GM12874 (cell line): Measurements from ENCODE around the gene FLT4.

Experiments
- CTCF ChIP-seq: IDR thresholded peaks from 2 replicates; pipeline ENCODE4 v1.5.1; 2011; ENCODE audit warnings: low read depth, mild to moderate bottlenecking, control low read depth, low read length, moderate library complexity; ENCODE audit not compliant: insufficient read depth

FLT4 gene

DNA sequence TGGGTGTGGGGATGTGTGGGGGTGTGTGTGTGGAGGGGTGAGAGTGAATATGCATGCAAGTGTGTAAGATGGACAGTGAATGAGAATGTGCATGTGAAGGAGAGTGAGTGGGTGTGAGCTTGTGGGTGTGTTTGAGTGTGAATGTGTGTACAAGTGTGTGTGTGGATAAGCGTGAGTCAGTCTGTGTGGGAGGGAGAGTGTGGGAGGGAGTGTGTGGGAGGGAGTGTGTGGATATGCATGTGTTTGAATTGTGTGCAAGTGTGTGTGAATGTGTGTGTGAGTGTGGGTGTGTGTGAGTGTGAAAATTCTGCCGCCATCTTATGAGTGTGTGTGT, 54.4 kb downstream of the FLT4 start:
- no peak for TF ChIP-seq CTCF

DNA sequence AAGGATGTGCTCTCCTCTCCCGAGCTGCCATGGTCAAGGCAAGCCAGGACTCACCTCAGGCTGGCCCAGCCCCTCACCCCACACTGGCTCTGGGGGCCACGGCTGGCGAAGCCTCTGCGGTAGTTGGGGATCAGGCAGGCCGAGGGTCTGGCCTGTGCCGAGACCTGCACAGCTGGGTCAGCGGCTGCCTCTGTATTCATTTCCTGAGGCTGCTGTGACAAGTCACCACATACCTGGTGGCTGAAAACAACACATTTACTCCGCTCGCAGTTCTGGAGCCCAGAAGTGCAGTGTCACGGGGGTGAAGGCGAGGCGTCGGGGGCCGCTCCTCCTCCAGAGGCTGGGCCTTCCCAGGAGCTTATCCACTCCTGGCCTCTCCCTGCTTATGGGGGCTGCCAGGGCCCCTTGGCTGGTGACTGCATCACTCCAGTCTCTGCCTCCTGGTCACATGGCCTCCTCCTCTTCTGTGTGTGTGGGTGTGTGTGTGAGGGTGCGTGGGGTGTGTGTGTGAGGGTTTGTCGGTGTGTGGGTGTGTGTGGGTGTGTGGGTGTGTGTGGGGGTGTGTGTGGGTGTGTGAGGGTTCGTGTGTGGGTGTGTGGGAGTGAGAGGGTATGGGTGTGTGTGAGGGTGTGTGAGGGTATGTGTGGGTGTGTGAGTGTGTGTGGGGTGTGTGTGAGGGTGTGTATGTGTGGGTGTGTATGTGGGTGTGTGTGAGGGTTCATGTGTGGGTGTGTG, 54.9 kb downstream of the FLT4 start:
- TF ChIP-seq CTCF: no peak

DNA sequence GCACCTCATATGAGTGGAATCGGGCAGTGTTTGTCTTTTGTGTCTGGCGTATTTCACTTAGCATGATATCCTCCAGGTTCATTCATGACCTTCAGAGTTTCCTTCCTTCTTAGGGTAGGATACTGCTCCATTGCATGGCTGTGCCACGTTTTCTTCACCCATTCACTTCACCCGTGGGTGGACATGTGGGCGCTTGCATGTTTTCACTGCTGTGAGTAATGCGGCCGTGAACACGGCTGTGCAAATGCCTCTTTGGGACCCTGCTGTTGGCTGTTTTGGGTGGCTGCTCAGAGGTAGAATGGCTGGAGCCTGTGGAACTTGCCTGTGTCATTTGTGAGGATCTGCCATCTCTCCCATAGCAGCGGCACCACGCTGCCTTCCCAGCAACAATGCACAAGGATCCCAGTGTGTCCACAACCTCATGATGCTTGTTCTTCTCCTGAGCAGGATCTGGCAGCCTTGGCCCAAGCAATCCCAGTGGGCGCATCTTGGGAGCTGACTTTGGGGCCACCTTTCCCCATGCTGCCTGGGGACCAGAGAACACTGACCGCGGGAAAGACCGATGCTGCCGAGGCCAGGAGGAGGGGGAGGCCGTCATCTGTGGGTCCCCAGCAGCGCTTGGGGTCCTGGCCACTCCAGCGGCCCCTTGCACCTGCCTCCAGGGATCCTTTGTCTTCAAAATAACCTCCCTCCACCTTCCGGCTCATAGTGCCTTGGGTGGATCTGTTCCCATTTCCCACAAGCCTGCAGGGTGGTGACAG, 55.8 kb downstream of the FLT4 start:
- no peak for TF ChIP-seq CTCF

DNA sequence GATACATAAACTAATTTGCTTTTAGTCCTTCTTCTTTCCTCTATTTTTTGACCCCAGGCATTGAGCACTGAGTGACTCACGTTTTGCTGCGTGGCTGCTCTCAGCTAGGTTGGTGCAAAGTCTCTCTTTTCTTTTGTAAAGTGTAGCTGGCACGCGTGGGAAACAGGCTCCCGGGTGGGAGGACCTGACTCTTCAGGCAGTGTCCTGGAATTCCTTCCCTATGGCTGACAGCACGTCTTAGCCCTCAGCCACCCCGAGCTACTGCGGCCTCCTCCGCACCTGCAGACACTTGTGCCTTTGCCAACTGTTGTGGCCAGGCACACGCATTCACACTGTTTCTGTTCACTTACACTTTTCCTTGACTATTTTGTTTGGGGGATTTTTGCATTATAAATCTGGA, 57.2 kb downstream of the FLT4 start:
- TF ChIP-seq CTCF: no peak

DNA sequence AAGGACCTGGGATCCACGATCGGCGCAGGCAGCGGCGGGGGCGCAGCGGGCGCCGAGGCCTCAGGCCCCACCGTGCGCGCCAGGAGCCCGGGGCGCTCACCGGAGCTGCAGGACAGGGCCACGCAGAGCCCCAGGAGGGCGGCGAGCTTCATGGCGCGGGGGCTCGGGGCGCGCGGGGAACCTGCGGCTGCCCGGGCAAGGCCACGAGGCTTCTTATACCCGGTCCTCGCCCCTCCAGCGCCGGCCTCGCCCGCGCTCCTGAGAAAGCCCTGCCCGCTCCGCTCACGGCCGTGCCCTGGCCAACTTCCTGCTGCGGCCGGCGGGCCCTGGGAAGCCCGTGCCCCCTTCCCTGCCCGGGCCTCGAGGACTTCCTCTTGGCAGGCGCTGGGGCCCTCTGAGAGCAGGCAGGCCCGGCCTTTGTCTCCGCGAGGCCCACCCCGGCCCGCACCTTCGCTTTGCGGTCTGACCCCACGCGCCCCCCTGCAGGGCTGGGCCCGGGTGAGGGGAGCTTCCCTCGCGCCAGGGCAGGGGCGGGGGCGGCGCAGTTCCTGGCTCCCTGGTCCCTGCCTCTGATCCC, 58.0 kb downstream of the FLT4 start, which contains the start of gene SCGB3A1:
Gene SCGB3A1, minus strand, starts transcription at position 189 of the 577 bp plus-strand sequence. Its CDS starts 37 bp downstream, at position 152.
- TF ChIP-seq CTCF: no peak

- TF ChIP-seq CTCF: no peak
Observed at GRCh38 chr5:180590543-180591310, 58.7 kb downstream of the FLT4 start.

DNA sequence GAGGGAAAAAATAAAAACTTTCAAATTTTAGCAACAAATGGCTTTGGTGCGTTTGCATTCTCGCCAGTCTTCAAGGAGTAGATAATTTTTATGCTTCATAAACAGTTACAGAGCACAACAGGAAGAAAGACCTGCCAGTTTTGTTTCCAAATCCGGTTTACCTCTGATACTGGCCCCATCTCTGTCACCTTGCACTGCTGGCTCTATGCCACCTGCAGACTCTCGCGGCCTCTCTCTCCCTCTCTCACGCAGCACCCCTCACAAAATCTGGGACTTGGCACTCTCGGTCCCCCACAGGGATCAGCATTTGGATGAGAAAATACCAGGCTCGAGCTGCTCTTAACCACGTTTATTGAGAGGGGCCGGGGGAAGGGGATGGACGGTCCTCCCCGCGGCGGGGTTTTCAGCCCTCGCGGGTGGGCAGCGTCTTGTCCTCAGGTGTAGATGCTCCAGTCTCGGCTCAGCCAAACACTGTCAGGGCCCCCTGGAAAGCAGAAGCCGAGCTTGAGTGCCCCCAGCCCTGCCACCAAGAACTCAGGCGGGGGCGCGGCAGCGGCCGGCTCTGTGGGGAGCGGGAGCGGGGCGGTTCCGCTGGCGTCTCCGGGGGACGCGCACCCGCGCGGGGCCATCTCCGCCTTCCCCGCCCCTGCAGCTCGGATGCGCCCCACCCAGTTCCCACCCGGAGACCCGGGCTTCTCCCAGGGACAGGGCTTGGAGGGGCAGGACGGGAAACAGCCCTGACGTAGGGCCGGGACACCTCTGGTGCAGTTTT, 59.4 kb downstream of the FLT4 start:
- TF ChIP-seq CTCF: no peak
